HG03095 (cell line): ENCODE results near the gene RAD9B.
"Not testable (repeated sequence)": the region's sequence is repeated elsewhere in the genome, so short reads cannot be mapped to it uniquely, and the experiment has no call there.

Source experiments
- ATAC-seq: cut with Tn5 transposase; IDR thresholded peaks from one replicate; pipeline ENCODE4 v1.9.1; 2021; ENCODE audit warnings: moderate library complexity; ENCODE audit not compliant: unreplicated experiment

The RAD9B gene

DNA sequence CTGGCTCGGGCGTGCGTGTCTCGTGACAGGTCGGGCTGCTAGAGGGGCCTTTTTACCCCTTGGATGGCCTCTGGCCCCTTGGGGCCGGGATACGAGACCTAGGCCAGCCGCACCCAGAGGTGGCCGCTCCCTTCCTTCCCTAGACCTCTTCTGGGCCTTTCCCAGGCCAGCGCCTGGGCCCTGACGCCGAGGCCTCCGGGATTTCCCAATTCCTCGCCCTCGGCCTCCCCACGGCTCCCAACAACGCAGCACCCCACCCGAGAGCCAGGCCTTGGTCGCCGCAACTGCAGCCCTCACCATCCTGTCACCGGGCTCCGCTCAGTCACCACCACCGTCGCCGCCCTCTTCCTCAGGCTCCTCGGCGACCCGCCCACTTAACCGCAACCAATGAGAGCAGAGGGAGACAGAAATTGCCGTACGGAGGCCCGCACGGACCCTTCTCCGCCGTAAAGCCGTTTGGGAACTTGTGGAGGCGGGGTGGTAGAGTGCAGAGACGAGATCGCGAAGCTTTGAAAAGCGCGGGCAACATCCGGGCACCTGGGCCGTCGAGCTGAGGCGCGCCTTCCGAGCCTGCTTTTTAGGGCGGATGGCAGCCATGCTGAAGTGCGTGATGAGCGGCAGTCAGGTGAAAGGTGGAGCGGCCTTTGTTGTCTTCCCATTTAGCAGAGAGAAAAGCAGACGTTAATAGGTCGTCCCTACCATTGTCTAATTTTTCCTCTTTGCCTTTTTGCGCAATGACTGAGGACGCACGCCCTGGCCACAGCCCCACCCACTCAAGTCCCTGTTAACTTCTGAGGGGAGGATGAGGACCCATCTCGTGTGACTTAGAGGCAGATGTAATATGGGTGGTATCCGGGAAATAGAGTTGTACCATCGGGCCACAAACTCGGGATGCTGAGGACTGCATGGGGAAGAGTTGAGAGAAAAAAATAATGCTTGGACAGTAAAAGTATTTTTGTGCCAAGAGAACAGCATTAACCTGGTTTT is at the start of gene RAD9B, which contains the start of gene VPS29:
RAD9B (plus strand) TSS at position 580 of the 987 bp plus-strand sequence; CDS start at position 587, 7 bp downstream.
VPS29 (minus strand) TSS at position 360 of the 987 bp plus-strand sequence; CDS start at position 300, 60 bp downstream.
- ATAC-seq: peak; percentile 90

DNA sequence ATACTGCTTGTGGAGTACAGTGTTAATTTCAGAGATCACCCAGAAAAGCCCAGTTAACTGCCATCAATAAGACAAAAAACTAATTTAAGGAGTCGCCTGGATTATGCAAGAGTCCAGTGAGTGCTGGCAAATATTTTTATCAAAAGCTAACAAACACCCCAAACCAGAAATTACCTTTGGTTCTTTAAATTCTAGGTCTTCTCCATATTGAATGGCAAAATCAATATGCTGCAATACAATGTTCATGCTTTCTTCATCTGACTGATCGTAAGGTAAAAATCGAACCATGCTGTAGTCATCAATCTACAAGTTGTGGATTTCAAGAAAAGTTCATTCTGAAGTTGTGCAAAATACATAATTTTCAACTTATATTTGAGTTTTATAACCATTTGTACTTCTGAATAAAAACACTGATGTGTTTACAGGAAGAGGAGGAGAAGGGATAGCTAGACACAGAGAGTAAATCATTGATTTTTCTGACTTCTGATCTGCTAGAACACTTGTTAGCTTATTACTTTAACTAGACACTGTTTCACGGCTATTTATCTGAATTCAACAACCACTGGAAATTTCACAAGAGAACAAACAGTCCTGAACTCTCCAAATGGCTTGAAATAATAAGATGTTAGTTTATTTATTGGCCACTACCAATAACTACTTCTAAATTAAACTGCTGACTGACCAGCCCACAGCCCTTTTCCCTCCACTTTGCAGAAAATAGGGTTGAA is 48.4 kb upstream of the RAD9B start:
- no peak for ATAC-seq

DNA sequence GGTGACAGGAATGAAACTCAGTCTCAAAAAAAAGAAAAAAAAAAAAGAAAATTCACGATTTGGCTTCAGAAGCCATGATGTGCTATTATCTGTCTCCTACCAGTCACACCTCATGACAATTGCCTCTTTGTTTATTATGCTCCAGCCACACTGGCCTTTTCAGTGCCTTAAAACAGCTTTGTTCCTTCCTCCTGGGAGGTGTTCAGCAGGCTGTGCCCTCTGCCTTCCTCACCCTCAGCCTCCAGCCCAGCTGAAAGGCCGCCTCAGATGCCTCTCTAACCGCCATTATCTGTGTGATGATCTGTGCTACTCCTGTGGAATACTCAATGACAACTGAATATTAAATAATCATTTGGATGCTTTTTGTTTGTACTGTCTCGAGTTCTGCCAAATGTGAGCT is 43.4 kb upstream of the RAD9B start:
- no peak for ATAC-seq

DNA sequence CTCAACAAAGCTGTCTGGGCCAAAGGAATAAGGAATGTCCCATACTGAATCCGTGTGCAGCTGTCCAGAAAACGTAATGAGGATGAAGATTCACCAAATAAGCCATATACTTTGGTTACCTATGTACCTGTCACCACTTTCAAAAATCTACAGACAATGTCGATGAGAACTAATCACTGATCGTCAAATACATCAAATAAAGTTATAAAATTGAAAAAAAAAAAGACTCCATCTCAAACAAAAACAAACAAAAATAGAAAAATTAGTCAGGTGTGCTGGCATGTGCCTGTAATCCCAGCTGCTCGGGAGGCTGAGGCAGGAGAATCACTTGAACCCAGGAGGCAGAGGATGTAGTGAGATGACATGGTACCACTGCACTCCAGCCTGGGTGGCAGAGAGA is 40.9 kb upstream of the RAD9B start:
- ATAC-seq: not testable (repeated sequence)

DNA sequence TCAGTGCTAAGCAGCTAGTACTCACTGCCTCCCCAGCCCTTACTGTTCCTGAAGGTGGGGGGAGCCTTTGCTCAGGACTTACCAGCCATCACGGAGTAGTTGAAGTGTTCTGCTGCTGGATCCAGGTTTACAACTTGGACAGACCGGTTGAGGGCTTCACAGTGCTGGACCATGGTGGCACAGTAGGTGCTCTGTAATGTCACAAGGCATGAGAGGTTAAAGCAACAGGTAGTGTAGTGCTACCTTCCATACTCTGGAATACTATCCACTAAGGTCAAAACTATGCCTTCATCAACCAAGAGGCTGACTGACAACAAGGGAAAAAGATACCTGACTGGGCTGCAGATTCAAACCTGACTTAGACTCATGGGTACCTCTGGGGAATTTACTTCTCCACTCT is 37.1 kb upstream of the RAD9B start:
- no peak for ATAC-seq

DNA sequence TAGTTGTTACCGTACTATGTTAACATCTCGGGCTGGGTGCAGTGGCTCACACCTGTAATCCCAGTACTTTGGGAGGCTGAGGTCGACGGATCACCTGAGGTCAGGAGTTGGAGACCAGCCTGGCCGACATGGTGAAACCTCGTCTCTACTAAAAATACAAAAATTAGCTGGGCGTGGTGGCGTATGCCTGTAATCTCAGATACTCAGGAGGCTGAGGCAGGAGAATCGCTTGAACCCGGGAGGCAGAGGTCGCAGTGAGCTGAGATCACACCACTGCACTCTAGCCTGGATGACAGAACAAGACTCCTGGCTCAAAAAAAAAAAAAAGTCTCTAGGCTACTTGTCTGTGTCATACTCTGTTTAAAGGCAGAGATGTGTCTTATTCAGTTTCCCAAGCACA is 36.4 kb upstream of the RAD9B start:
- ATAC-seq: not testable (repeated sequence)

DNA sequence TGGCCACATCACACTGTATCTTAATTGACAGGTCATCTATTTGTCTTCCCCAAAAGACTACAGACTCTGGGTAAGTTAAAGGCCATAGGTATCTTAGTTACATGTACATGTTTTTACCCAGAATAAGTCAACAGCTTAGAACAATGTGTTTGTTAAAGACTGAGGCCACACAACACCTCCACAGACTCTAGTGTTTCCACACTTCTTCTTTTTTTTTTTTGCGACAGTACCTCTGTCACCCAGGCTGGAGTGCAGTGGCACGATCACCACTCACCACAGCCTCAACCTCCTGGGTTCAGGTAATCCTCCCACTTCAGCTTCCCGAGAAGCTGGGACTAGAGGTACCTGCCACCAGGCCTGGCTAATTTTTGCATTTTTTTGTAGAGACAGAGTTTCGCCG is 35.3 kb upstream of the RAD9B start:
- no peak for ATAC-seq

DNA sequence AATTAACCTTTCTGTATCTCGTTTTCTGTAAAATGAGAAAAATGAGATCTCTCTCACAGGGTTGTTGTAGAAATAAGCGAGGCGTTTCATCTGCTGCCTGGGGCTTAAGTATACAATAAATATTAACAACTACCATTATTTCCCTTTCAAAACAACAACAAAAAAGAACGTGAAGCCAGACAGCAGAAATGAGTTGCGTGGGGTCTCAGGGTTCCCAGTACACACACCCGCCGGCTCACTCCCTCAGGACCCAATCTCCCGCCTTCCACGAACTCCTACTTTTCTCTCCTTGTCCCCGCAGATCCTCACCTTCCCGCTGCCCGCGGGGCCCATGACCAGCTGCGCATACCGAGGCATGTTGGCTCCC is 34.3 kb upstream of the RAD9B start:
- ATAC-seq: no peak

DNA sequence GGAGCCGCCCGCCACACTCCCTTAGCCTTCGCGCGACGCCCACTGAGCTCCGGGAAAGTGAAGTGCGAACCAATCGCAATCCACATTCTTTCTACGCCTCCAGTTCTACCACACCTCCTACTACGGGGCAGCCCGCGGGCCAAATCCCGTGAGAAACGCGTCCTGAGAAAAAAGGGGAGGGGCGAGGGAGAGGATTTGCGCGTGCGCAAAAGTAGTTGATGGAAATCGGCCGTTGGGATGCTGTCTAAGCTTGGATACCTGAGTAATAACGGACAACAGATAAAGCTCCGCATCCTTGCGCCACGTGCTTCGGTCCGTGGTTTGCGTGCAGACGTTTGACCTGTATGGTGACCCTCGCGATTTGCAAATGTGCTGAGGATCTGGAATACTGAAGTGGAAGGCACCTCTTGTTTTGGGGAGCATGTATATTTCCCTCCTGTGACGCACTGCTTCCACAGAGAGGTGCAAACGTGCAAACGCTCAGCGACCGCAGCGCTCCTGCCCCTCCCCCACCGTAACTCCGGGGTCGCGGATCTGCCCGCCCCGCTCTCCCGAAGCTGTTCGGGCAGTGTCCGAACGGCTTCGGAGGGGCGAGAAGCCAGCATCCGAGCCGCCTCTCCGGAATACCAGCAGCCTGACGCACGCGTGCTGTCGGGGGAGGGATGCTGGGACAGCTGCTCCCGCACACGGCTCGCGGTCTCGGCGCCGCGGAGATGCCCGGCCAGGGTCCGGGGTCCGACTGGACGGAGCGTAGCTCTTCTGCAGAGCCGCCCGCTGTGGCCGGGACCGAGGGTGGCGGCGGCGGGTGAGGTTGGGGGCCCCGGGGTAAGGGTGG is 33.7 kb upstream of the RAD9B start, which contains the start of the genes FAM216A and GPN3:
FAM216A (plus strand) TSS at position 632 of the 835 bp plus-strand sequence; CDS start at position 663, 31 bp downstream.
GPN3 (minus strand) TSS at position 44 of the 835 bp plus-strand sequence. CDS start 54 bp downstream, outside the sequence.
- ATAC-seq: peak; percentile 64

DNA sequence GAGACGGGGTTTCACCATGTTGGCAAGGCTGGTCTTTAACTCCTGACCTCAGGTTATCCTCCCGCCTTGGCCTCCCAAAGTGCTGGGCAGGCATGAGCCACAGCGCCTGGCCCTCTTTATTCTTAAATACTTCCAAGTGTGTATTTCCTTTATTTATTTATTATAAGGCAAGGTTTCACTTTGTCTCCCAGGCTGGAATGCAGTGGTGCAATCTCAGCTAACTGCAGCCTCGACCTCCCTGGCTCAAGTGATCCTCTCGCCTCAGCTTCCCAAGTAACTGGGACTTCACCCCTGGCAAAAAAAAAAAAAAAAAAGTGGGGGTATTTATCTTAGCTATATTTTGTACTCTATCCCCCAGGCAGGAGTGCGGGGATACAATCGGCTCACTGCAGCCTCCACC is 26.7 kb upstream of the RAD9B start:
- ATAC-seq: no peak

DNA sequence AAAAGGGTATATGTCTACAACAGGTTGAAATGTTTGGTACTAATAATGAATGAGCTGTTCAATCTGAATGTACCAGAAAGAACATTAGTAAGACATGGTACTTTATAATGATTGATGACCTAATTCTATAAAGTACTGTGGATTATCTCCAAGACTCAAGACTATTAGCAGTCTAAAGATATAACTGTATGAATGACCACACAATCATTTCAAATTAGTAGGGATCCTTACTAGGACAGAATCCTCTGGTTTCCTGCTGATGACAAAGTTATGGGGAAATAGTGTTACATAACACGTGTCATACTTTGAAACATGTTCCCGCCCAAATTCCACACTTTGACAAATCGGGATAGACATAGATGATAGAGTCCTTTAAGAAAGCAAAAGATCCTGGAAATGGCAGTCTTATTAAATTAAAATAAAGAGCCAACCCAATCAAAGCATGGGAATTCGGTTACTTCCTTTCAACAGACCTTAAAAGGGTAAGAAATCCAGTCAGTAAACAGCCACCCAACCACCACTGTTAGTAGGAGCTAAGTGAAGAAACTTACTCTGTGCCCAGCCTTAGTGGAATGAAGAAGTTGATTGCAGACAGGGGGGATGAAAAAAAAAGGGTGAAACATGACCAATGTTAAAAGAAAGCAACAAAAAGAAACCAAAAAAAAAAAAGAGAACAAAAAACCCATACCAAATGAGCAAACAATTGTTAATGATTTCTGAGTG is 3.0 kb upstream of the RAD9B start:
- ATAC-seq: no peak

DNA sequence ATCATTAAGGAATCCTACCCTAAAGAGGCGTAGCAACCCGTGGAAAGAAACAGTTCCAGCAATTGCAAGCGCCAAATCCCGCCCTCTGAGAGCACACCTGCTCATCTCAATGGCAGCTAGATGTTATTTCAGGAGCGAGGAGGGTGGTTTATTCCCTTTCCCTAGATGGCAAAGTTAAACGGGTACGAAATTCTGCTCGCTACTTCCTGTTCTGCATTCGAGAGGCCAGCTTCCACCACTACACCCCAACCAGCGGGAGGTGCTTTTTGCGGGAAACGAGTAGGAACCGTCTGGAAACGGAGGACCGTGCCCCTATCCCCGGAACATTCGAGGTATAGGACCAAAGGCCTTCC is 756 bp upstream of the RAD9B start:
- ATAC-seq: no peak

DNA sequence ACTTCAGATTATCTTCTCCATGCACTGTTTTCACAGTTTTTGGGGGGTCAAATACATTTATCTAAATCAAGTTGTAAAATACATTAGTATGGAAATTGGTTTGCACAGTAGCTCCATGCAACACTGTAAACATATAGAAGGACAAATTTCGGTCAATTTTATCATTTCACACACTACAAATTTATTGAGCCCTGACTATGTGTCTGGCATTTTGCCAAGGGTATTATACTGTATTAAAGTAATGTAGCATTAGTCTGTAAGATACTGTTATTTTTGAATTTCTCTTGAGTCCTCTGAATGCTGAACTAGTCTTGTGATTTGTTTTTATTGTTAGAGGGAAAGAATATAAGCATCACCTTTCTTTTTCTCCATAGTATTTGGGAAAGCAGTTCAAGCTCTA is 1.3 kb downstream of the RAD9B start:
- no peak for ATAC-seq

DNA sequence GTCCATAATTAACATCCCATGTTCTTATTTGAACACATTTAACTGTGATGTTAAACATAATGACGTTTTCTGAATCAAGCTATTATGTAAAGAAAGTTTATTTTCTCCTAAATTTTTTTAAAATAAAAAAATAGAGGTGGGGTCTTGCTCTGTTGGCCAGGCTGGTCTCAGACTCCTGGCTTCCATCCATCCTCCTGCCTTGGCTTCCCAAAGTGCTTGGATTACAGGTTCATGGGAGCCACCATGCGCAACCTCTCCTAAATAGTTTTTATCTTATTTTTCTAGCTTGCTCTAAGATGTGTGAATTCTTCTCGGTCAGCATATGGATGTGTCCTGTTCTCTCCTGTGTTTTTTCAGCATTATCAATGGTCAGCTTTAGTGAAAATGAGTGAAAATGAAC is 3.2 kb downstream of the RAD9B start:
- ATAC-seq: no peak

DNA sequence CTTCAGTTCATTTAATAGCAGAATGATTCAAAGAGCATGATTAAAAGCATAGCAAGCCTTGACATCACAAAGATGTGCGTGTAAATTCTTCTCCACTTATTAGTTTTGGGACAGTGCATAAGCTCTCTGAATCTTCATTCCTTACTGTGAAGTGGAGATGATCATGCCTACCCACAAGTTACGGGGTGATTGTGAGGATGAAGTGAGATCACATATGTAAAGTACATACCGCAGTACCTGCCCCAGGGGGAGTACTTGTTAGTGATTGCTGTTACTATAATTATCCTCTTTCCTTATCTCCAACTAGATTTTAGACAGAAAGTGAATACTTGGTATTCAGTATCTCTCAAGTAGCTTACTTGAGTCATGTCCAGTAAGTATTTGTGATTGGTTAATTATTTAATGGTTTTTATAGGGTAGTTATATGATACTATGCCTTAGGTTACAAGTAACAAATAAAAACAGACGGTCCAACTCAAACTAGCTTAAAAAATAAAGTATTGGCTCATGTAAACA is 6.0 kb downstream of the RAD9B start:
- ATAC-seq: no peak

DNA sequence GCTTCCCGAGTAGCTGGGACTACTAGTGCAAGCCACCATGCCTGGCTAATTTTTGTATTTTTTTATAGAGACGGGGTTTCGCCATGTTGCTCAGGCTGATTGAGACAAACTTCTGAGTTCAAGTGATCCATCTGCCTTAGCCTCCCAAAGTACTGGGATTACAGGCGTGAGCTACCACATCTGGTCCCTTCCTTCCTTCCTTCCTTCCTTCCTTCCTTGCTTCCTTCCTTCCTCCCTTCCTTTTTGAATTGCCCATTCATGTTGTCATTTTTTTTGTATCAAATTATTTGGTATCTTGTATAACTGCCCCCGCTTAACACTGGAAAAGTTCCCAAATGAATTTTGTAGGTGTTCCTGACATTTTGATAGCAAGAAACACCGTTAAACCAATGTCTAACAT is 11.7 kb downstream of the RAD9B start:
- ATAC-seq: no peak

DNA sequence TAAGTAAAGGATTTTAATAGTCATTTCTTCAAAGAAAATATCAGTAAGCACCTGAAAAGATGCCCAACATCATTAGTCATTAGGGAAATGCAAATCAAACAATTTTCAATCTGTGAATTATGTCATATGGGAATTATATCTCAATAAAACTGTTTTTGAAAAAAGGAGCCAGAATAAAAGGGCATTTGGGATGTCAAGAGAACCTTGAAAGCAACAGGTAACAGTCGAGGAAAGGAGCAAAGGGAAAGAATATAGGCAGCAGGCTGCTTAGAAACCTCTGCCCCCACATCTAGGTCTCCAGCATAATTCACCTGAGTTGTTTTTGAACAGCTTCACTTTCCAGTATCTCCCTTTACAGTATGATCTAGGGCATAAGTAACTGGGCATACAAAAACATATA is 12.2 kb downstream of the RAD9B start:
- no peak for ATAC-seq

DNA sequence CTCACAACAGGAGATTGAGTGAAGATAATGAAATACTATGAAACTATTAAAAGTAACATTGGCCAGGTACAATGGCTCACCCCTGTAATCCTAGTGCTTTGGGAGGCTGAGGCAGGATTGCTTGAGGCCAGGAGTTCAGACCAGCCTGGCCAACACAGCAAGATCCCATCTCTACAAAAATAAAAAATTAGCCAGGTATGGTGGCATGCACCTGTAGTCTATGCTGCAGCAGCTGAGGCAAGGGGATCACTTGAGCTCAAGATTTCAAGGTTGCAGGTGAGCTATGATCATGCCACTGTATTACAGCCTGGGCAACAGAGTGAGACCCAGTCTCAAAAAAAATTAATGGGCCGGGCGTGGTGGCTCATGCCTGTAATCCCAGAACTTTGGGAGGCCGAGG is 14.9 kb downstream of the RAD9B start:
- ATAC-seq: no peak

DNA sequence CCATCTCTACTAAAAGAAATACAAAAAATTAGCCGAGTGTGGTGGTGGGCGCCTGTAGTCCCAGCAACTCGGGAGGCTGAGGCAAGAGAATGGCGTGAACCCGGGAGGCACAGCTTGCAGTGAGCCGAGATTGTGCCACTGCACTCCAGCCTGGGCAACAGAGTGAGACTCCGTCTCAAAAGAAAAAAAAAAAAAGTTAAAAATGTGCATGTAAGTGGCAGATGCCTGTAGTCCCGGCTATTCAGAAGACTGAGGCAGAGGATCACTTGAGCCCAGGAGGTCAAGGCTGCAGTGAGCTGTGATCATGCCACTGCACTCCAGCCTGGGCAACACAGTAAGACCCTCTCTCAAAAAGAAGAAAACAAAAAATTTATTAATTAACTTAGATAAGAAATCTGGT is 15.9 kb downstream of the RAD9B start:
- not testable (repeated sequence) for ATAC-seq
